Ascending aorta (tissue), 2 donors: Measurements from ENCODE around the gene LY6G5B. TPM values are rescaled to one million over a fixed set of nuclear protein-coding genes. Genes with fewer than 3 reads are reported as not detected.
A peak's percentile ranks its signal among the peaks of the same experiment; 100 is the strongest.

ENCODE experiments used
- DNase-seq, 2 donors: peaks; one replicate each; pipeline ENCODE4 v3.0.0-alpha.2; 2019; ENCODE audit warnings: low spot score in 2 of 2
- H3K27ac ChIP-seq, 2 donors: fragments of 200-600 bp; sonication (generic); one replicate each; pipeline ENCODE4 v1.5.1; 2016 to 2017; ENCODE audit warnings: mild to moderate bottlenecking in 1 of 2
- H3K27me3 ChIP-seq: fragments of 200-600 bp; sonication (generic); one replicate; pipeline ENCODE4 v1.5.1; 2017
- H3K36me3 ChIP-seq, 2 donors: fragments of 200-600 bp; sonication (generic); one replicate each; pipeline ENCODE4 v1.5.1; 2016
- H3K4me1 ChIP-seq, 2 donors: fragments of 200-600 bp; sonication (generic); one replicate each; pipeline ENCODE4 v1.5.1; 2016 to 2017; ENCODE audit warnings: mild to moderate bottlenecking in 1 of 2
- H3K4me3 ChIP-seq, 2 donors: fragments of 200-600 bp; sonication (generic); one replicate each; pipeline ENCODE4 v1.5.1; 2016 to 2017; ENCODE audit warnings: mild to moderate bottlenecking in 1 of 2
- H3K9me3 ChIP-seq, 2 donors: fragments of 200-600 bp; sonication (generic); one replicate each; pipeline ENCODE4 v1.5.1; 2016
- CTCF ChIP-seq, 3 experiments: fragments of 200-600 bp in 2 of 3; fragments of 450-650 bp in 1 of 3; sonication (generic) in 2 of 3; IDR thresholded peaks; one replicate each; pipeline ENCODE4 v1.5.1; 2016 to 2019; ENCODE audit warnings: antibody characterized with exemption in 3 of 3, mild to moderate bottlenecking in 1 of 3, moderate library complexity in 1 of 3
- intact Hi-C: fragments of 100-400 bp; cut with DNase I; formaldehyde crosslinking; loops from one replicate; pipeline ENCODE4 v1.15.1; 2023
- total RNA-seq: library from RNA; depleted of rRNA; stranded (reverse); fragments of >200 nt; gene quantifications from one replicate; pipeline ENCODE4 v1.1.0, GENCODE V29; 2016

The LY6G5B gene
- total RNA-seq, 1 donor from 2014 or later = 24.1 TPM

GRCh38 chr6:31686483-31686882 is 16.7 kb downstream of the LY6G5B start:
- DNase-seq = no peak
- Histone ChIP-seq H3K4me3 (no peak overlapping the region), H3K4me1 (peaks cover 0 to 2% of the 10 kb centered on the region in 2 donors), H3K27me3 (no peaks in the 10 kb centered on the region), H3K36me3 (peaks cover 46 to 57% of the 10 kb centered on the region in 2 donors), H3K9me3 (no peaks in the 10 kb centered on the region), H3K27ac (no peak overlapping the region)
- intact Hi-C loops = no loop called here
- TF ChIP-seq CTCF (IDR thresholded peaks at IDR 0.05) = no peak

- Histone ChIP-seq H3K4me3 (no peak overlapping the region), H3K36me3 (peaks cover 54 to 64% of the 10 kb centered on the region in 2 donors), H3K27me3 (no peaks in the 10 kb centered on the region), H3K27ac (no peak overlapping the region), H3K9me3 (no peaks in the 10 kb centered on the region), H3K4me1 (no peaks in the 10 kb centered on the region)
- TF ChIP-seq CTCF (IDR thresholded peaks at IDR 0.05) = no peak
- intact Hi-C loops = no loop called here
- no peak for DNase-seq
These were observed 17.5 kb downstream of the LY6G5B start for GRCh38 chr6:31687321-31687720.

- no peaks in the 10 kb centered on the region for H3K27me3 ChIP-seq
- intact Hi-C loops = no loop called here
- H3K4me3 ChIP-seq = no peak overlapping the region
- H3K9me3 ChIP-seq = no peaks in the 10 kb centered on the region
- no peak for DNase-seq
- no peaks in the 10 kb centered on the region for H3K4me1 ChIP-seq
- no peak overlapping the region for H3K27ac ChIP-seq
- no peak for TF ChIP-seq CTCF (IDR thresholded peaks at IDR 0.05)
- peaks cover 62 to 72% of the 10 kb centered on the region in 2 donors for H3K36me3 ChIP-seq
These were observed 18.3 kb downstream of the LY6G5B start for GRCh38 chr6:31687860-31688693.

- Histone ChIP-seq H3K9me3 (no peaks in the 10 kb centered on the region), H3K4me3 (no peak overlapping the region), H3K36me3 (peaks cover 63 to 81% of the 10 kb centered on the region in 2 donors), H3K4me1 (no peaks in the 10 kb centered on the region), H3K27ac (no peak overlapping the region), H3K27me3 (no peaks in the 10 kb centered on the region)
- intact Hi-C loops = no loop called here
- TF ChIP-seq CTCF (IDR thresholded peaks at IDR 0.05) = peak in 1 of 3 experiments; percentile 14
- DNase-seq = no peak
These were observed 19.7 kb downstream of the LY6G5B start for GRCh38 chr6:31689249-31690110.

GRCh38 chr6:31690231-31691077 is 20.7 kb downstream of the LY6G5B start:
- H3K4me3 ChIP-seq = no peak overlapping the region
- TF ChIP-seq CTCF (IDR thresholded peaks at IDR 0.05) = no peak
- DNase-seq = no peak
- H3K4me1 ChIP-seq = no peaks in the 10 kb centered on the region
- no peak overlapping the region for H3K27ac ChIP-seq
- no peaks in the 10 kb centered on the region for H3K27me3 ChIP-seq
- peaks cover 71 to 91% of the 10 kb centered on the region in 2 donors for H3K36me3 ChIP-seq
- H3K9me3 ChIP-seq = no peaks in the 10 kb centered on the region
- intact Hi-C loops = no loop called here
